GM21447 (cell line): ENCODE data around the gene TAGAP.
"Not testable (repeated sequence)": the region's sequence is repeated elsewhere in the genome, so short reads cannot be mapped to it uniquely, and the experiment has no call there.

Experiments
- ATAC-seq: cut with Tn5 transposase; IDR thresholded peaks from one replicate; pipeline ENCODE4 v1.9.1; 2021; ENCODE audit not compliant: unreplicated experiment

Gene TAGAP

DNA sequence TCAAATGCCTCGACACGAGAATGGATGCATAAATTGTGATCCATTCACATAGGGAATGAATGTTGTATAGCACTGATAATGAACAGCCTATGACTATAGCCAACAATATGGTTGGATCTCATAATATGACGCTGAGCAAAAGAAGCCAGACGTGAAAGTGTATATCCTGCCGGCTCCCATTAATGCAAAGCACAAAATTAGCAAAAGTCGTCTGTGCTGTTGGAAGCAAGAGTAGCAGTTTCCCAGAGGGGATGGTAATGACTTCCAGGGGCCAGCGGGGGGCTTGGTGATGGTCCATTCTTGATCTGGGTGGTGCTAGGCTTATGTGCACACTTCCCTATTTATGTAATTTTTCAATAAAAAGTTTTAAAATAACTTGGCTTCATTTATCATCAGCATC is 1.0 kb upstream of the TAGAP start:
- no peak for ATAC-seq

DNA sequence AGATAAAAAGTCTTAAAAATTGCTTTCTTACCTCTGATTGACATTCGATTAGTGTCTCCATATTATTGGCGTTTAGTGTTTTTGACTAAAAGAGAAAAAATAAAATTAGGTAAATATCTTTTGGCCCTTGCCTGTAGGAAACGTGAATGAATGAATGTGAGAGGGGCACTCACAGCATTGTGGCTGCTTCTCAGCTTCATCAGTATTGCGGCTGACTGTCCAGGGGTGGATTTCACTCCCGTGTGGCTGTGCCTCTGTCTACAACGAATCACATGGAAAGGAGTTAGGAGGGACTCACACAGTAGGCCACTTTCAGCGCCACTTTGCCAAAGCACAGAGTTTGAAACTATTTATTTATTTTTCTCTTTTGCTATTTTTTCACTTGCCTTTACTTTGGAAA is 844 bp downstream of the TAGAP start:
- no peak for ATAC-seq

DNA sequence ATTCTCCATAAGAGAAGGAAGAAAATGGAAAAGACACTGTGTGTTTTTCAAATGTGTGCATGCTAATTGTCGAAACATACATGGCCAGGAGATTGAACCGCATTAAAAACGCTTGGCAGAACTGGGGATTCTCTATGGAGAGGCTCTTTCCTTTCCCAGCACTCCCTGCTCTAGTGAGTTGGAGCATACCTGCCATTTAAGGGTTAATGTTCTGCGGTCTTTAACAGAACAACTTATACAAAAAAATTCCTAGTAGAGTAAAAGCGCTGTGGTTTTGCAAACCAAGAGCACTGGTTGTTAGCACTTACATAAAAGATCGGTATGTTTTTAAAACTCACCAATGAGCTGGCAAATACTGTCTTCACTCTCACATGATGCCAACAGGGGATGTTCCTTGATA is 1.5 kb downstream of the TAGAP start:
- ATAC-seq = no peak

- ATAC-seq = no peak
Measured at GRCh38 chr6:159042826-159043181, 2.0 kb downstream of the TAGAP start.

- ATAC-seq = peak; percentile 32
Measured at GRCh38 chr6:159042003-159042825, 2.6 kb downstream of the TAGAP start.

DNA sequence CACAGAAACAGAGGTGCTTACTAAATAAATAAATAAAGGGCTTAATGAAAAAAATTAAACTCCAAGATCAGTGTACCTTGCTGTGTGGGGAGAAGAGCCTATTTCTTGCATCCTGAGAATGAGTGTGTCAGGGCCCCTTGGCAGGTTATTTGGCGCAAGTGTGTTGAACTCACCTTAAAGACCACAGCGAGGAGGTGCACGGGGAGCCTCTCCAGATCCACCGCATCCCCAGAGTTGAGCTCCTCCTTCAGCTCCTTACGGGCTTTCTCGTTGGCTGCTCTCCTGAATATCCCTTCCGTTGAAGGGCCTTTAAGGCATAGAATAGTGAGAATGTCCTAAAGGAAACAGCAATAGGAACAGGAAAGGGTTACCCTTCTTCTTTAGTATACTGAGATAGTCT is 3.6 kb downstream of the TAGAP start:
- ATAC-seq = no peak

DNA sequence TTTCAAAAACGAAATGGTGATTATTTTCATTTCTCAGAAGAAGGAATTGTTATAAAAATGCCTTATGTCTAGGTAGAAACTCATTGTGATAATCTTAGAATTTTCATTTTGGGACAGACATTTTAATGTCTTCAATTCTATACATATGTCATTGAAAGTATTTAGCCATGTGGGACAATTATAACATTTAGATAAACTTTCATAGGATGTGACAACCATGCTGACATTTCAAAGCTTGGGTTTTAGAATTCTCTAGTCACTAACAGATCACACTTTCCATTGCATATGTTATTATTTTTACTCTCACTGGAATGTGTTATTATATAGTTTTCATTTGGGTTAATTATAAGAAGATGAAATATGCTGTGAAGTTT is 4.9 kb downstream of the TAGAP start:
- ATAC-seq = no peak

DNA sequence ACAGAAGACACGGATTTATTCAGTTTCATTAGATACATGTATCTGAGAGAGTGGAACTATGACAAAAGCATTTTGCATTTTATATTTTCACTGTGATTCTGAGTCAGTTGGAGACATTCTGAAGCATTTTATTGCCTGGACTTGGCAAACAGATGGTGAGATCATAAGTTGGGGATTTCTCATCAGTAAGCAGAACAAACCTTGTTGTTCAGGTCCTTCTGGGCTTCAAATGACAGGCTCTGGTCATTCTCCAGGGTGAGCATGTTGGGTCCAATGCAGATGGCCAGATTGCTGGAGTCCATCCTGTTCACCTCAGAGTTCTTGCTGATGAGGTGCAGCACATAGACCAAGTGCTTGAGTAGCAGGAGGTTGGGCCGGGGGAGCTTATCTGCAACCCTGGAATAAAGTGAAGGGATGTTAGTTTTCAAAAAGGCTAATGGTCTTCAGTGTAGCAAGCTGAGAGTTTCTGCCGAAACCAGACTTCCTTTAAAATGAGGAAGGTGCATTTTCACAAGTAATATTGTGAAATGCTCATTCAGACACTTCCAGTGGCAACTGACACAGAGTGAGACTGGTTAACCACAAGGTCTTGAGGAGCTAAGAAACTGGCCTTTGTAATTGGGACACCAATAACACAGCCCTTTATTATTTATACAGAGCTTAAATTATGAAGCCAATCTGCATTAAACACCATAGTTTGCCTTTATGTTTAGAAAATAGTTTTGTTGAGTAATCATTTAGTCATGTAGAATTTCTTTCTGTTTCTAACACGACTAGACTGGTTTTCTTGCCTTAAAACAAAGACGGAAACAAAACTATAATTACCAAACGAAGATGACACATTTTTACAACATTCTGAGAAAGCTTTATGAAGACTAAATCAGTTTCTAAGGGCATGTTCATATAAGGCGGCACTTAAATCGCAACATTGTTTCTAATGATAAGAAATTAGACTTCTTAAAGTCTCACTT is 5.6 kb downstream of the TAGAP start:
- peak; percentile 80 for ATAC-seq

DNA sequence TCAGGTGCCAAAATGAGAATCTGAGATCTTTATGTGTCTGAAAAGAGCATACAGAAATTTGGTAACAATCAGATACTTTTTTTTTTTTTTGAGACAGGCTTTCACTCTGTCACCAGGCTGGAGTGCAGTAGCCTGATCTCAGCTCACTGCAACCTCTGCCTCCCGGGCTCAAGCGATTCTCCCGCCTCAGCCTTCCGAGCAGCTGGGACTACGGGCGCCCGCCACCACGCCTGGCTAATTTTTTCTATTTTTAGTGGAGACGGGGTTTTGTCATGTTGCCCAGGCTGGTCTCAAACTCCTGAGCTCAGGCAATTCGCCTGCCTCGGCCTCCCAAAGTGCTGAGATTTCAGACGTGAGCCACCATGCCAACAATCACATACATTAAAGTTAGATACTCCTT is 6.5 kb downstream of the TAGAP start:
- ATAC-seq = not testable (repeated sequence)

DNA sequence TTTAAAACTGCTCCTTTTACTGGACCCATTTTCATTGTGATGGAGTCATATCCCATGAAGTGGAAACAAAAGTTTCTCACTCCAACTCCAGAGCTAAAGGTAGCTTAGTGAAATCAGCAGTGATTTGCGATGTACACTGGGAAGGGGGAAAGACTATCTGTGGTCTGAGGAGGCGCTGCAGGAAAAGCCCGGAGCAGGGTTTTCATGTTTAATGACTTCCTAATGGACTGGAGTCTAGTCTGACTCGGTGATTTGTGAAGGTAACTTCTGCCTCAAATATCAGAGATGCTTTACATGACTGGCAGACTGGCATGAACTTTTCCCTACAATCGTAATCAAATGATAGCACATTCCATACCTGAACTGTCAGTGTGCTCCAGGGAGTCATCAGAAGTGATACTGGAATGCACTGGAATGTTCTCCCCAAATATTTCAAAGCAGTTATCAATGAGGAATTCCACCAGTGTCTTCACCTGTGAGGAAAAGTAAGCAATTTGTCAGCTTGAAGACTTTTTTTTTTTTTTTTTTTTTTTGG is 7.0 kb downstream of the TAGAP start:
- ATAC-seq = no peak

DNA sequence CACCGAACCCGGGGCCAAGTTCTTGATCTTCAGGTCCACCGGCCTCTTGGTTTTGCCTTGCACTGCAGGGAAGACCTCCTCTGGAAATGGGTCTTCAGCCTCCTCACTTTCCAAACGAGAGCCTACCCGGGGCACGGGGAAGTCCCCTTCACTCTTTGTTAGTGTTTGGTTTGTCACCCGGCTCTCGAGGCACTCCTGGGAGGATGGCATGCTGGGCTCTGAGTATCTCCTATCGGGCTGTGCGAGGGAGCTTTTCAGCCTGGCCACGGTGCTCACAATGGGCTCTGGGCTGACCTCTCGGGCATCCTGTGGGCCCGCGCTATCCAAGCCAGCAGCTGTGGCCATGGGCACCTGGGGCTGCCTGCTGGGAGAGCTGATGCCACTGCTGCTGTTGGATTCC is 8.1 kb downstream of the TAGAP start:
- ATAC-seq = no peak

- no peak for ATAC-seq
Measured at GRCh38 chr6:159035891-159036290, 8.9 kb downstream of the TAGAP start.

GRCh38 chr6:159033160-159034049 is 11.4 kb downstream of the TAGAP start:
- no peak for ATAC-seq

GRCh38 chr6:159031846-159032245 is 12.9 kb downstream of the TAGAP start:
- ATAC-seq = no peak

DNA sequence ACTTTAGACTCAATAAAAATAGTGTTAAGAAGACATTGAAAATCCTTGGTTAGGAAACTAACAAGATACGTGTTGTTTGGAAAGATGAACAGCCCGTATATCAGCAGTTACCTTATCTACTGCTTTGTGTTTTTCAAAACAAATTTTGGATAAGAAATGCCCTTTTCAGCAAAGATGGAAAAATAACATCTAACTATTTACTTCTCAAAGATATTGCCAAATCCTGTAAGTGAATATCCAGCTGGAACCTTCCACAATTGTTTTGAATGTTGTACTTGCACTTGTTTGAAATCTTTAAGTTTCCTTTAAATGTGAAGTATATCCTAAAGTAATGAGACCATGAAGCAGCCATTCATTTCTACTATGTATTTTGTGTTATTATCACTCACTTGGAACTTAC is 14.6 kb downstream of the TAGAP start:
- no peak for ATAC-seq

DNA sequence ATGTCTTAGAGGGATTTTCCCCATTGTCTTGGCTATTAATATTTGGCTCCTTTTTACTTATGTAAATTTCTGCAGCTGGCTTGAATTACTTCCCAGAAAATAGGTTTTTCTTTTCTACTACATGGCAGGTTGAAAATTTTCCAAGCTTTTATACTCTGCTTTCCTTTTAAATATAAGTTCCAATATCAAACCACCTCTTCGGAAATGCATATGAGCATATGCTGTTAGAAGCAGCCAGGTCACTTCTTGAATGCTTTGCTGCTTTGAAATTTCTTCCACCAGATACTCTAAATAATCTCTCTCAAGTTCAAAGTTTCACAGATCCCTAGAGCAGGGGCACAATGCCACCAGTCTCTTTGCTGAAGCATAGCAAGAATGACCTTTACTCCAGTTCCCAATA is 19.6 kb downstream of the TAGAP start:
- ATAC-seq = not testable (repeated sequence)

DNA sequence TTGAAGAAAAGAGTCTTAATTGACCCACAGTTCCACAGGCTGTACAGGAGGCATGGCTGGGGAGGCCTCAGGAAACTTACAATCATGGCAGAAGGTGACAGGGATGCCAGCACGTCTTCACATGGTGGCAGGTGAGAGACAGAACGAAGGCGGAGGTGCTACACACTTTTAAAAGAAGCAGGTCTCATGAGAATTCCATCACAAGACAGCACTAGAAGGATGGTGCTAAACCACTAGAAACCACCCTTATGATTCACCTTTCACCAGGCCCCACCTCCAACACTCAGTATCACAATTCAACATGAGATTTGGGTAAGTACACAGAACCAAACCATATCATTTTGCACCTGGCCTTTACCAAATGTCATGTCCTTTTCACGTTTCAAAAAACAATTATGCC is 20.9 kb downstream of the TAGAP start:
- no peak for ATAC-seq

GRCh38 chr6:159020011-159020410 is 24.8 kb downstream of the TAGAP start:
- ATAC-seq = no peak

DNA sequence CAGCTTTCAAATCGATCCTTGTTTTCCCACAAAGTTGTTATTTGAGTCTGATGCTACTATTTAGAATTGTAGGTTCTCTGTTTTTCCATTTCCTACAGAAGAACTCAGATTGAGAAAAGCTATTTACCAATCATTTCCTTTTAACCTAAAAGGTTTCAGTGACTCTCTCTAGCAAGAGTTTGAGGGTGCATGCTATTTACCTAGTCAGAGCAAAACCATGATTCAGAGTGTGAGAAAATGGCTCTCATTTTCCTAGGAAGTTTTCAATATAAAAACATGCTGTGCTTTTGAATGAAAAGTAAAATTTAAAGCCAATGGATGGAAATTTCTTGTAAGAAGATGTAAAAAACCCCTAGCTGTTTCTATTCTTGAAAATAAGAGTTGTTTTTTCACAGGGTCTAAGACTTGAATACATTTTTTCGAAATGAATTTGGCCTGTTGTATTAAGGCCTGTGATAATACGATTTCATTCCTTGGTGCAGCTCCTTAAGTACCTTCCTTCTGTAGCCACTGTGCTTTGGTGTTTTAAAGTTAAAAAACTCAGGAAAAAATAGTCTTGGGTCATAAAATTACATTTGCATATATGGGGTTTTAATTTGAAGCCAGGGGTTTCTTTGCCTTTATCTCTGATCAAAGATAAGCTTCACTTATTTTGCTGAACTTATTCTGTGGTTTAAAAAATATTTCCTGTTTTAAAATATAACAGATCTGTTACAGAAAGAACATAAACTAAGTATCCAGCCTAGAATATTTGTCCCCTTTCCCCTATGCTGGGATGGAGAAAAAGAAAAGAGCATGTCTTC is 26.8 kb downstream of the TAGAP start:
- no peak for ATAC-seq

GRCh38 chr6:159014406-159014805 is 30.4 kb downstream of the TAGAP start:
- ATAC-seq = no peak
